ENCODE data around the gene CZIB.
A peak's percentile ranks its signal among the peaks of the same experiment; 100 is the strongest.

Gene CZIB

GRCh38 chr1:53203466-53203865, 17.0 kb downstream of the CZIB start:
- Histone ChIP-seq H2AFZ (ENCODE audit: low read length) (no peak overlapping the region), H3K9me3 (replicated peaks; ENCODE audit: insufficient read depth, low read length) (no peaks in the 10 kb centered on the region), H3K4me3 (ENCODE audit: low read length) (no peak overlapping the region), H3K27me3 (replicated peaks; ENCODE audit: insufficient read depth, low read length) (no peaks in the 10 kb centered on the region), H3K27ac (ENCODE audit: low read length) (no peak overlapping the region), H3F3A (ENCODE audit: insufficient read depth, low read length) (no peaks in the 10 kb centered on the region), H3K9ac (ENCODE audit: low read length) (no peak overlapping the region), H3K79me2 (ENCODE audit: low read length) (peaks cover 2% of the 10 kb centered on the region), H3K36me3 (replicated peaks; ENCODE audit: insufficient read depth, low read length) (0 out of 2 replicates have a peak, but pooled peaks cover 3% of the 10 kb centered on the region), H3K9me2 (replicated peaks; ENCODE audit: insufficient read depth, low read length) (no peaks in the 10 kb centered on the region), H4K20me1 (ENCODE audit: insufficient read depth, low read length) (no peaks in the 10 kb centered on the region), H3K4me2 (ENCODE audit: low read depth, low read length) (no peak overlapping the region), H3K4me1 (ENCODE audit: low read length) (no peaks in the 10 kb centered on the region)
- DNase-seq = no peak
- TF ChIP-seq EZH2 (optimal IDR thresholded peaks at IDR 0.05; ENCODE audit: low read depth, low read length) = no peak
- no peak for TF ChIP-seq CTCF (IDR thresholded peaks at IDR 0.05; ENCODE audit: low read length)
- no peak for TF ChIP-seq EZH2phosphoT487 (IDR thresholded peaks at IDR 0.05; ENCODE audit: low read length)

DNA sequence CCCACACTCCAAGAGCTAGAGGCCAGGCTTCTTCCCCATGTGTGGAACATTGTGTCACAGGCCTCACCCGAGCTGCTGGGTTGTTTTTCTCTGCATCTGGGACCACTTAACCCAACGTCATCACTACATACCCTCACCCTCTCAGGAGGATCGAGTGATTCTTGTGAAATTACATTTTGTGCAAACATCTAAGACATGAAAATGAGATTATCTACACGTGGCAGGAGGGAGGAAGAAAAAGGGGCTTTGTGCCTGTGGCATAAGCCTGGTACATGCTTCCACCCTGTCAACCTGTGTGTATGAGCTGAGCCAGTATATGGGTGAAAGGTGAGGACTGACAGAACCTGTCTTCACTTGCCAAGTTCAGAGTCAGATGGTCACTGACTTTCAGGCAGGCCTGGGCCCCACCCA, 22.2 kb downstream of the CZIB start:
- H3K9ac ChIP-seq (ENCODE audit: low read length) = no peak overlapping the region
- no peak overlapping the region for H3K4me3 ChIP-seq (ENCODE audit: low read length)

DNA sequence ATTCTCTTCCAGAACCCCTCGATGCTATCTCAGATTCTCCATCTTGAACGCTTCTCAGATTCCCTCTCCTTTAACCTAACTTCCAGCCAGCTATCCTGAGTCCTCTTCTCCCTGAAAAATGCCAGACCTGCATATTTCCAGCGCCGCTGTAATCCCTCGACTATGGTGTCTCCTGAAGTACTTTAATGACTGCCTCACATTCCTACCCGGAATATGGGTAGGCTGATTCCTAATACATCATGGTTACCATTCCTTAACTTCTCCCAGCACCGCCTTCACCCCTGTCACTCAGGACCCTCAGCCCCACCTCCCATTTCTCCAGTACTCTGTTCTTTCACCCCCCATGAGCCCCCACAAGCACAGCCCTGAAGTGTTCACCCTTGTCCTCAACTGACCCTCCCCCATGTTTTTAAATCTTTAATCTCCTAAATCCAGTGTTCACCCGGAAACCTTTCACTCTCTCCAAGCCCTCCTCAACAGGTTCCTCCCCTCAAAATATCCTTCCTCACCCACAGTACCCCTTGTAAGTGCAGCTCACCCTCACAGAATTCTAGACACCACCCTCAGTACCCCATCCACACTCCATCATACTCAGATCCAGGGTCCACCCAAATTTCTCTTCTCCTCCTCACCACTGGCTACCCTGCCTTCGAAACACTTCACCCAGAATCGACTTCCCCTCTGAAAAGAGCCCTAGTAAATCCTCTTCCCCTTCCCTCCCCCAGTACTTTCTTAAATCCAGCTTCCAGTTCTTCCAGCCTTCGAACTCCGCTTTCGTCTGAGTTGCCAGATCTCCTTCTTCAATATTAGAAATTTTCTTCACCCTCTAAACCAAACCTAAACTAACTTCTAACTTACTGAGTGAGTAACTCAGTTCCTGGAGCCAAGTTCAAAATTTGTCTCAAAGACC, 22.9 kb downstream of the CZIB start:
- H3K36me3 ChIP-seq (replicated peaks; ENCODE audit: insufficient read depth, low read length) = no peaks in the 10 kb centered on the region
- peak overlapping the region; percentile 94 for H3K9ac ChIP-seq (ENCODE audit: low read length)
- H3F3A ChIP-seq (ENCODE audit: insufficient read depth, low read length) = no peaks in the 10 kb centered on the region
- H3K27ac ChIP-seq (ENCODE audit: low read length) = peak overlapping the region; percentile 56; the same call in 1 of the 2 replicates
- peaks cover 19% of the 10 kb centered on the region for H3K79me2 ChIP-seq (ENCODE audit: low read length)
- TF ChIP-seq CTCF (IDR thresholded peaks at IDR 0.05; ENCODE audit: low read length) = no peak
- no peak for TF ChIP-seq EZH2phosphoT487 (IDR thresholded peaks at IDR 0.05; ENCODE audit: low read length)
- TF ChIP-seq EZH2 (optimal IDR thresholded peaks at IDR 0.05; ENCODE audit: low read depth, low read length) = no peak
- peak overlapping the region; percentile 94 for H3K4me3 ChIP-seq (ENCODE audit: low read length)
- peak overlapping the region; percentile 92 for H2AFZ ChIP-seq (ENCODE audit: low read length)
- no peaks in the 10 kb centered on the region for H4K20me1 ChIP-seq (ENCODE audit: insufficient read depth, low read length)
- no peaks in the 10 kb centered on the region for H3K4me1 ChIP-seq (ENCODE audit: low read length)
- DNase-seq = no peak
- no peaks in the 10 kb centered on the region for H3K27me3 ChIP-seq (replicated peaks; ENCODE audit: insufficient read depth, low read length)
- H3K9me3 ChIP-seq (replicated peaks; ENCODE audit: insufficient read depth, low read length) = no peaks in the 10 kb centered on the region
- peak overlapping the region; percentile 89 for H3K4me2 ChIP-seq (ENCODE audit: low read depth, low read length)
- H3K9me2 ChIP-seq (replicated peaks; ENCODE audit: insufficient read depth, low read length) = no peaks in the 10 kb centered on the region

More for the DNA sequence above, 22.2 kb downstream of the CZIB start:
- TF ChIP-seq CTCF (IDR thresholded peaks at IDR 0.05; ENCODE audit: low read length) (no peak), EZH2phosphoT487 (IDR thresholded peaks at IDR 0.05; ENCODE audit: low read length) (no peak), EZH2 (optimal IDR thresholded peaks at IDR 0.05; ENCODE audit: low read depth, low read length) (no peak)
- no peak overlapping the region; the same call in 1 of the 2 replicates for H3K4me2 ChIP-seq (ENCODE audit: low read depth, low read length)
- no peaks in the 10 kb centered on the region for H3K4me1 ChIP-seq (ENCODE audit: low read length)
- H3K9me3 ChIP-seq (replicated peaks; ENCODE audit: insufficient read depth, low read length) = no peaks in the 10 kb centered on the region
- no peaks in the 10 kb centered on the region for H3K27me3 ChIP-seq (replicated peaks; ENCODE audit: insufficient read depth, low read length)
- no peak overlapping the region for H2AFZ ChIP-seq (ENCODE audit: low read length)
- H3F3A ChIP-seq (ENCODE audit: insufficient read depth, low read length) = no peaks in the 10 kb centered on the region
- H3K9me2 ChIP-seq (replicated peaks; ENCODE audit: insufficient read depth, low read length) = no peaks in the 10 kb centered on the region
- no peaks in the 10 kb centered on the region for H4K20me1 ChIP-seq (ENCODE audit: insufficient read depth, low read length)
- peaks cover 19% of the 10 kb centered on the region for H3K79me2 ChIP-seq (ENCODE audit: low read length)
- H3K36me3 ChIP-seq (replicated peaks; ENCODE audit: insufficient read depth, low read length) = no peaks in the 10 kb centered on the region
- DNase-seq = no peak
- no peak overlapping the region for H3K27ac ChIP-seq (ENCODE audit: low read length)
